ENCODE results near the gene FLVCR1.

FLVCR1 gene

GRCh38 chr1:212933815-212934471 lies 75.9 kb downstream of the FLVCR1 start:
- in situ Hi-C loops (cut with HindIII; ENCODE audit: low pct_unique_long_range_greater_than_20kb, low sequenced_read_pairs) = no loop called here
- TF ChIP-seq JUND (IDR thresholded peaks at IDR 0.05; ENCODE audit: low read depth) = no peak
- peak in 1 of 2 experiments; percentile 34 for DNase-seq (ENCODE audit: low read depth in 1 of 2, low spot score in 1 of 2)

- in situ Hi-C loops (cut with HindIII; ENCODE audit: low pct_unique_long_range_greater_than_20kb, low sequenced_read_pairs) = no loop called here
- no peak for TF ChIP-seq JUND (IDR thresholded peaks at IDR 0.05; ENCODE audit: low read depth)
- DNase-seq (ENCODE audit: low read depth in 1 of 2, low spot score in 1 of 2) = no peak
Measured at GRCh38 chr1:212935387-212935981, 77.4 kb downstream of the FLVCR1 start.

- no peak for DNase-seq (ENCODE audit: low read depth in 1 of 2, low spot score in 1 of 2)
- TF ChIP-seq JUND (IDR thresholded peaks at IDR 0.05; ENCODE audit: low read depth) = no peak
- in situ Hi-C loops (cut with HindIII; ENCODE audit: low pct_unique_long_range_greater_than_20kb, low sequenced_read_pairs) = no loop called here
Measured at GRCh38 chr1:212937034-212937433, 79.0 kb downstream of the FLVCR1 start.

- DNase-seq (ENCODE audit: low read depth in 1 of 2, low spot score in 1 of 2) = no peak
- in situ Hi-C loops (cut with HindIII; ENCODE audit: low pct_unique_long_range_greater_than_20kb, low sequenced_read_pairs) = no loop called here
- TF ChIP-seq JUND (IDR thresholded peaks at IDR 0.05; ENCODE audit: low read depth) = no peak
Measured at GRCh38 chr1:212938846-212939245, 80.8 kb downstream of the FLVCR1 start.

GRCh38 chr1:212941452-212941851 lies 83.4 kb downstream of the FLVCR1 start:
- in situ Hi-C loops (cut with HindIII; ENCODE audit: low pct_unique_long_range_greater_than_20kb, low sequenced_read_pairs) = no loop called here
- TF ChIP-seq JUND (IDR thresholded peaks at IDR 0.05; ENCODE audit: low read depth) = no peak
- DNase-seq (ENCODE audit: low read depth in 1 of 2, low spot score in 1 of 2) = no peak

GRCh38 chr1:212942679-212943392 lies 84.8 kb downstream of the FLVCR1 start:
- in situ Hi-C loops (cut with HindIII; ENCODE audit: low pct_unique_long_range_greater_than_20kb, low sequenced_read_pairs) = no loop called here
- no peak for DNase-seq (ENCODE audit: low read depth in 1 of 2, low spot score in 1 of 2)
- TF ChIP-seq JUND (IDR thresholded peaks at IDR 0.05; ENCODE audit: low read depth) = no peak

DNA sequence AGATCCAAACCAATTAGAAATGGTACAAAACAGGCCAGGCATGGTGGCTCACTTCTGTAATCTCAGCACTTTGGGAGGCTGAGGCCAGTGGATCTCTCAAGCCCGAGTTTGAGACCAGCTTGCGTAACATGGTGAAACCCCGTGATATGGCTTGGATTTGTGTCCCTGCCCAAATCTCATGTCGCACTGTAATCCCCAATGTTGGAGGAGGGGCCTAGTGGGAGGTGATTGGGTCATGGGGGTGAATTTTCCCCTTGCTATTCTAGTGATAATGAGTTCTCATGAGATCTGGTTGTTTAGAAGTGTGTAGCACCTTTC lies 85.3 kb downstream of the FLVCR1 start:
- TF ChIP-seq JUND (IDR thresholded peaks at IDR 0.05; ENCODE audit: low read depth) = no peak

DNA sequence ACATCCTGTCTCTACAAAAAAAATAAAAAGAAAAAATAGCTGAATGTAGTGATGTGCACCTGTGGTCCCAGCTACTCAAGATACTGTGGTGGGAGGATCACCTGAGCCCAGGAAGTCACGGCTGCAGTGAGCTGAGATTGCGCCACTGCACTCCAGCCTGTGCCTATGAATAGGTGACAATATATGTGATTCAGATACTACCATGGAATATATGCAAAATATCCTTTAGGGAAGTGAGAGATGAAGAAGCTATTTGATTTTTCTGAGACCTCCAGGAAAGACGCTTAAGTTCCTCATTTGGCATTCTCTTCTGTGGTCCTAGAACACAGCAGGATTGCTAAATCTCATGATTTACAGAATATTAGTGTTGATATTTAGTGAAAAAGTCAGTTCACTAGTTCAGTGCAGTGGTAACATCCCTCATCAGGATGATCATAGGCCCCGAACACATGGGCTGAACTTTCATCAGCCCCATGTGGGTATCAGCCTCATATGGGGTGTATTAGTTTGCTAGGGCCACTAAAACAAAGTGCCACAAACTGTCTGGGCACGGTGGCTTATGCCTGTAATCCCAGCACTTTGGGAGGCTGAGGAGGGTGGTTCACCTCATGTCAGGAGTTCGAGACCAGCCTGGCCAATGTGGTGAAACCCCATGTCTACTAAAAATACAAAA lies 86.3 kb downstream of the FLVCR1 start:
- in situ Hi-C loops (cut with HindIII; ENCODE audit: low pct_unique_long_range_greater_than_20kb, low sequenced_read_pairs) = no loop called here
- TF ChIP-seq JUND (IDR thresholded peaks at IDR 0.05; ENCODE audit: low read depth) = no peak
- no peak for DNase-seq (ENCODE audit: low read depth in 1 of 2, low spot score in 1 of 2)

More for the DNA sequence above, 85.3 kb downstream of the FLVCR1 start:
- DNase-seq (ENCODE audit: low read depth in 1 of 2, low spot score in 1 of 2) = no peak
- in situ Hi-C loops (cut with HindIII; ENCODE audit: low pct_unique_long_range_greater_than_20kb, low sequenced_read_pairs) = no loop called here

DNA sequence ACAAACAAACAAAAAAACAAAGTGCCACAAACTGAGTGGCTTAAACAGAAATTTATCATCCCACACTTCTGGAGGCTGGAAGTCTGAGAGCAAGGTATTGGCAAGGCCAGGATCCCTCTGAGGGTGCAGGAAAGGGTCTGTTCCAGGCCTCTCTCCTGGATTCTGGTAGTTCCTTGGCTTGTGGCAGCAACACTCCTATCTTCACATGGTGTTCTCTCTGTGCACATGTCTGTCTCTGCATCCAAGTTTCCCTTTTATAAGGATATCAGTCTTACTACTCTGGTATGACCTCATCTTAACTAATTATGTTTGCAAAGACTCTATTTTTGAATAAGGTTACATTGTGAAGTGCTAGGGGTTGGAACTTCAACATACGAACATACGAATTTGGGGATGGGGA lies 87.0 kb downstream of the FLVCR1 start:
- in situ Hi-C loops (cut with HindIII; ENCODE audit: low pct_unique_long_range_greater_than_20kb, low sequenced_read_pairs) = no loop called here
- no peak for TF ChIP-seq JUND (IDR thresholded peaks at IDR 0.05; ENCODE audit: low read depth)
- no peak for DNase-seq (ENCODE audit: low read depth in 1 of 2, low spot score in 1 of 2)

DNA sequence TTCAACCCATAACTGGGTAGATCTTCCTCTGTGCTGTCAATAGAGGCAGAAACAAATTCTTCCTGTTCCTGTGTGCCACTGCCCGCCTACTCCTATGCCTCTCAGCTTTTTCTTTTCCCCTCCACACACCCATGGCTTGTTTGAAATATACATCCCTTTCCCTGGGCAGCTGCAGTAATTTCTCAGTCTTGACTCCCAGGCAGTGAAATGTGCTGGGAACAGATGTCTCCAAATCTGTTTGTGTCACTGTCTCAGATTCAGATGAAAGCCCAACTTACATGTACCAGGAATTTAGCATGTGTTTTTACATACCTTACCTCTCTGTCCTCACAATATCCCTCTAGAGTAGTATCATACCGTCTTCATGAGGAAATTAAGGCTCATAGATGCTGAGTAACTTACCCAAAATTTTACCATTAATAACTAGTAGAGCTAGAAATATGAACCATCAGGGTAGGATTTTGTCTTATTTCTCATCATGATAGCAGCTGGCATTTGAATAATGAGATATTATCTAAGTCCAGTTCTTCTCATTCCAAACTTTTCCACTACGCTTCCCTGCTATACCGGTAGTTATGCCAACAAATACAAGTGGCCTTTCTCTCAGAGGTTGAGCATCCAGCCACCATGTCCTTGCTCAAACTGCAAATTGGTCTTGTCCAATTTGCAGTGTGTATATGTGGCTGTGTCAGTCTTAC lies 87.5 kb downstream of the FLVCR1 start:
- in situ Hi-C loops (cut with HindIII; ENCODE audit: low pct_unique_long_range_greater_than_20kb, low sequenced_read_pairs) = no loop called here
- TF ChIP-seq JUND (IDR thresholded peaks at IDR 0.05; ENCODE audit: low read depth) = no peak
- peak in 1 of 2 experiments; percentile 77 for DNase-seq (ENCODE audit: low read depth in 1 of 2, low spot score in 1 of 2)

GRCh38 chr1:212946872-212947271 lies 88.8 kb downstream of the FLVCR1 start:
- in situ Hi-C loops (cut with HindIII; ENCODE audit: low pct_unique_long_range_greater_than_20kb, low sequenced_read_pairs) = no loop called here
- TF ChIP-seq JUND (IDR thresholded peaks at IDR 0.05; ENCODE audit: low read depth) = no peak
- DNase-seq (ENCODE audit: low read depth in 1 of 2, low spot score in 1 of 2) = no peak

All from T47D (cell line).